Heart right ventricle (tissue), 16 donors: ENCODE results near the gene CAPN10. TPM values are rescaled to one million over a fixed set of nuclear protein-coding genes. Genes with fewer than 3 reads are reported as not detected.
A peak's percentile ranks its signal among the peaks of the same experiment; 100 is the strongest.

Experiments used
- ATAC-seq, 8 donors: fragments of 200-7000 bp; cut with Tn5 transposase; one replicate each; pipeline ENCODE4 v1.9.1; 2020; ENCODE audit warnings: mild to moderate bottlenecking in 8 of 8, moderate library complexity in 8 of 8, moderate number of reproducible peaks in 1 of 8
- DNase-seq, 2 donors: peaks; one replicate each; pipeline ENCODE4 v3.0.0-alpha.2; 2020
- H3K27ac ChIP-seq, 10 donors: fragments of 200-600 bp; sonication (generic) in 2 of 10; one replicate each; pipeline versions ENCODE4 v1.5.0 to v1.8.0; 2020 to 2022; ENCODE audit warnings: mild to moderate bottlenecking in 3 of 10
- H3K27me3 ChIP-seq, 7 donors: fragments of 200-600 bp; one replicate each; pipeline ENCODE4 v1.8.0; 2021 to 2022; ENCODE audit warnings: mild to moderate bottlenecking in 2 of 7
- H3K36me3 ChIP-seq, 9 donors: fragments of 200-600 bp; sonication (generic) in 1 of 9; one replicate each; pipeline versions ENCODE4 v1.5.0 to v1.8.0; 2020 to 2022; ENCODE audit warnings: mild to moderate bottlenecking in 2 of 9
- H3K4me1 ChIP-seq, 9 donors: fragments of 200-600 bp; sonication (generic) in 1 of 9; one replicate each; pipeline versions ENCODE4 v1.5.0 to v1.8.0; 2020 to 2022; ENCODE audit warnings: mild to moderate bottlenecking in 4 of 9
- H3K4me3 ChIP-seq, 10 donors: fragments of 200-600 bp; sonication (generic) in 2 of 10; one replicate each; pipeline versions ENCODE4 v1.5.0 to v1.8.0; 2020 to 2022; ENCODE audit warnings: mild to moderate bottlenecking in 7 of 10, moderate library complexity in 2 of 10
- H3K9me3 ChIP-seq, 11 donors: fragments of 200-600 bp in 10 of 11; sonication (generic) in 2 of 11; one replicate each; pipeline versions ENCODE4 v1.5.0 to v1.8.0; 2013 to 2022; ENCODE audit warnings: mild to moderate bottlenecking in 2 of 11, control low read depth in 1 of 11, moderate library complexity in 1 of 11
- CTCF ChIP-seq, 9 donors: fragments of 200-600 bp; sonication (generic) in 2 of 9; IDR thresholded peaks; one replicate each; pipeline versions ENCODE4 v1.5.0 to v1.8.0; 2021 to 2022; ENCODE audit warnings: antibody characterized with exemption in 9 of 9, mild to moderate bottlenecking in 5 of 9, moderate library complexity in 1 of 9
- WGBS, 2 donors: extraction: QIAGEN DNeasy Blood & Tissue Kit; methylation state at CpG; one replicate each; pipeline ENCODE4 v1.1.7; 2013; ENCODE audit warnings: inconsistent platforms in 1 of 2; 5-methylcytosine and 5-hydroxymethylcytosine counted together
- intact Hi-C, 10 donors: fragments of 100-400 bp; cut with DNase I; formaldehyde crosslinking; loops; one replicate each; pipeline versions ENCODE4 v1.11.1 to v1.14.2; 2022
- polyA plus RNA-seq, 2 donors: library from polyadenylated mRNA; stranded (reverse); fragments of 200-250 nt; gene quantifications; one replicate each; pipeline ENCODE4 v1.2.3, GENCODE V29; 2013
- total RNA-seq, 10 donors: library from RNA; stranded (reverse); fragmentation: NEBNext Ultra II Directional in 3 of 10; extraction: Animal tissue kit (Norgen Biotek cat#: 25700) in 3 of 10; gene quantifications; one replicate each; pipeline versions ENCODE4 v1.2.1 to v1.2.4, GENCODE V29; 2021 to 2023
- donor health status: Arrhythmogenic right ventricular cardiomyopathy.
- donor health status: ischemic (EF 13 %, LVEDD 7.1; RV severe dilation, severe dysfunction).
- donor health status: healthy with polysubstance abuse.
- donor health status: DM: no; HTN: yes; CAD: no.
- donor health status: DM: no; HTN: no; CAD: no.
- donor health status: ischemic (EF 25% LVEDD 6.9; RV normal size, moderate dysfunction).
- donor health status: ischemic (EF 25% LVEDD 5.7; RV mildly dilated, moderate dysfunction).
- donor health status: healthy.
- donor health status: DM: yes; HTN: yes; CAD: no.
- donor health status: Ischemic cardiomyopathy.
- donor health status: ischemic (EF 35%, LVEDD 5.7; RV mildly dilated, moderate dysfunction).
- donor health status: nonischemic (EF 11% LVEDD 7.7; RV severe dilation, severe dysfunction).
- donor health status: DM: yes; HTN: yes; CAD: no.
- donor health status: PGD.
- donor health status: ischemic (EF 29% LVEDD 5.4; RV normal size, mild dysfunction).
- donor health status: nonischemic (EF 23%, LVEDD 6.1; RV moderate dilation, normal function).

CAPN10 gene
- total and polyA plus RNA-seq, 12 donors: 16.8 to 89.5 (median 21.0) TPM

- intact Hi-C loops: loop anchor here in 1 of 10 donors (10.0 kb wide), 1 partner anchor 250 kb away; no protein-coding TSS in a partner anchor
- Histone ChIP-seq H3K9me3 (peaks cover 0 to 11% (median 0%) of the 10 kb centered on the region in 11 donors), H3K27ac (peak overlapping the region in 2 of 10 donors; percentile 19 to 96), H3K4me1 (peaks cover 27 to 60% (median 50%) of the 10 kb centered on the region in 9 donors), H3K27me3 (no peaks in the 10 kb centered on the region), H3K4me3 (peak overlapping the region in 6 of 10 donors; percentile 70 to 98 (median 94)), H3K36me3 (peaks cover 0 to 12% (median 0%) of the 10 kb centered on the region in 9 donors)
- DNase-seq (peak in 1 of 2 donors; percentile 11), ATAC-seq (no peak)
- WGBS, 2 donors: 57 to 79% methylated on average over 4 of the region's 4 CpGs
- TF ChIP-seq CTCF (IDR thresholded peaks at IDR 0.05): no peak
Observed at GRCh38 chr2:240584486-240585031, 2.0 kb upstream of the CAPN10 start.

GRCh38 chr2:240585101-240585500, 1.4 kb upstream of the CAPN10 start:
- ATAC-seq: no peak
- peak in 1 of 2 donors; percentile 5 for DNase-seq
- 77 to 78% methylated on average over 6 of the region's 6 CpGs for WGBS, 2 donors
- intact Hi-C loops: loop anchor here in 1 of 10 donors (10.0 kb wide), 1 partner anchor 250 kb away; no protein-coding TSS in a partner anchor
- Histone ChIP-seq H3K27me3 (no peaks in the 10 kb centered on the region), H3K4me1 (peaks cover 23 to 54% (median 45%) of the 10 kb centered on the region in 9 donors), H3K9me3 (peaks cover 0 to 11% (median 0%) of the 10 kb centered on the region in 11 donors), H3K36me3 (peaks cover 0 to 17% (median under 1%) of the 10 kb centered on the region in 9 donors), H3K27ac (peak overlapping the region in 5 of 10 donors; percentile 95 to 99 (median 96)), H3K4me3 (peak overlapping the region; percentile 70 to 98 (median 92))
- no peak for TF ChIP-seq CTCF (IDR thresholded peaks at IDR 0.05)

GRCh38 chr2:240585681-240586197, 795 bp upstream of the CAPN10 start:
- WGBS, 2 donors: 3% methylated on average over 20 of the region's 20 CpGs
- Histone ChIP-seq H3K36me3 (peaks cover 0 to 24% (median 4%) of the 10 kb centered on the region in 9 donors), H3K9me3 (peaks cover 0 to 10% (median 0%) of the 10 kb centered on the region in 11 donors), H3K4me1 (peaks cover 23 to 52% (median 40%) of the 10 kb centered on the region in 9 donors), H3K4me3 (peak overlapping the region; percentile 70 to 98 (median 92)), H3K27ac (peak overlapping the region; percentile 94 to 99 (median 96)), H3K27me3 (no peaks in the 10 kb centered on the region)
- no peak for TF ChIP-seq CTCF (IDR thresholded peaks at IDR 0.05)
- intact Hi-C loops: loop anchor here in 4 of 10 donors (1.0 to 10.0 kb wide), 4 partner anchors 17 to 249 kb away; partner anchors contain the start of gene RNPEPL1 (in 2 of the 4)
- no peak for DNase-seq
- no peak for ATAC-seq

GRCh38 chr2:240586919-240587800, 626 bp downstream of the CAPN10 start:
- H3K4me3 ChIP-seq: peak overlapping the region; percentile 70 to 98 (median 92)
- peak in 4 of 8 donors; percentile 2 to 32 (median 10) for ATAC-seq
- H3K27ac ChIP-seq: peak overlapping the region in 9 of 10 donors; percentile 94 to 99 (median 96)
- H3K9me3 ChIP-seq: no peaks in the 10 kb centered on the region
- peaks cover 23 to 54% (median 40%) of the 10 kb centered on the region in 9 donors for H3K4me1 ChIP-seq
- no peak for TF ChIP-seq CTCF (IDR thresholded peaks at IDR 0.05)
- 1 to 3% methylated on average over 61 to 62 of the region's 62 CpGs for WGBS, 2 donors
- intact Hi-C loops: loop anchor here in 4 of 10 donors (1.0 to 10.0 kb wide), 4 partner anchors 18 to 248 kb away; partner anchors contain the start of gene RNPEPL1 (in 2 of the 4)
- H3K27me3 ChIP-seq: no peaks in the 10 kb centered on the region
- peaks cover 0 to 38% (median 4%) of the 10 kb centered on the region in 9 donors for H3K36me3 ChIP-seq
- DNase-seq: peak in 1 of 2 donors; percentile 6
